ENCODE data around the gene LRP5. TPM values are rescaled to one million over a fixed set of nuclear protein-coding genes. Genes with fewer than 3 reads are reported as not detected.

Gene LRP5
- polyA plus RNA-seq, 3 donors: 0.23 to 0.29 TPM; not detected in 1

DNA sequence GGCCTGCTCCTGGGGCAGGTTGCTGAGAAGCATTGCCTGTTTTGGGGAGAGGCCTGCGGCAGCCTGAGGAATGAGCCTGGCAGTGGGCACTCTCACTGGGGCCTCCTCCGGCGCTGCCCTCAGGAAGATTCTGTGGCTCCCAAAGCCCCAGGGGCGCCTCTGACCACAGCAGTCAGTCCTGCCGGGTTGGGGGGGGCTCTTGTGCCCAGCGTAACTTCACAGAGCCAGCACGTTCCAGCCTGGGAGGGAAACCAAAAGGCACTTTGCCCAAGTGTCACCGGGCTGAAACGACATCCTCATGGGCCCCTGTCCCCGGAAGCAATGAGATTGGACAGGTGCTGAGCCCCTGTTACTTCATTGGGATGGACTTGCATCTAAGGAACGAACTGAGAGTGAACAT, 4.3 kb upstream of the LRP5 start:
- no peak overlapping the region for H3K27ac ChIP-seq (ENCODE audit: low read depth in 1 of 2, low read length in 2 of 2)
- peaks cover 0 to 11% (median 5%) of the 10 kb centered on the region in 7 donors for H3K9me3 Mint-ChIP-seq
- H4K20me1 ChIP-seq (ENCODE audit: insufficient read depth, low read length): no peaks in the 10 kb centered on the region
- WGBS (ENCODE audit: insufficient coverage): 53% methylated on average over 7 of the region's 11 CpGs
- peaks cover 17 to 28% (median 24%) of the 10 kb centered on the region in 3 donors for H3K27me3 Mint-ChIP-seq (ENCODE audit: low read depth in 3 of 3)
- peaks cover 0 to 6% of the 10 kb centered on the region in 2 donors for H3K36me3 Mint-ChIP-seq
- TF ChIP-seq, protein P1, sequence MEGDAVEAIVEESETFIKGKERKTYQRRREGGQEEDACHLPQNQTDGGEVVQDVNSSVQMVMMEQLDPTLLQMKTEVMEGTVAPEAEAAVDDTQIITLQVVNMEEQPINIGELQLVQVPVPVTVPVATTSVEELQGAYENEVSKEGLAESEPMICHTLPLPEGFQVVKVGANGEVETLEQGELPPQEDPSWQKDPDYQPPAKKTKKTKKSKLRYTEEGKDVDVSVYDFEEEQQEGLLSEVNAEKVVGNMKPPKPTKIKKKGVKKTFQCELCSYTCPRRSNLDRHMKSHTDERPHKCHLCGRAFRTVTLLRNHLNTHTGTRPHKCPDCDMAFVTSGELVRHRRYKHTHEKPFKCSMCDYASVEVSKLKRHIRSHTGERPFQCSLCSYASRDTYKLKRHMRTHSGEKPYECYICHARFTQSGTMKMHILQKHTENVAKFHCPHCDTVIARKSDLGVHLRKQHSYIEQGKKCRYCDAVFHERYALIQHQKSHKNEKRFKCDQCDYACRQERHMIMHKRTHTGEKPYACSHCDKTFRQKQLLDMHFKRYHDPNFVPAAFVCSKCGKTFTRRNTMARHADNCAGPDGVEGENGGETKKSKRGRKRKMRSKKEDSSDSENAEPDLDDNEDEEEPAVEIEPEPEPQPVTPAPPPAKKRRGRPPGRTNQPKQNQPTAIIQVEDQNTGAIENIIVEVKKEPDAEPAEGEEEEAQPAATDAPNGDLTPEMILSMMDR (IDR thresholded peaks at IDR 0.05): no peak
- peak overlapping the region; percentile 62 for H2AFZ ChIP-seq (ENCODE audit: insufficient read depth, low read depth, low read length, poor library complexity, severe bottlenecking)
- H3K9ac ChIP-seq (ENCODE audit: insufficient read depth, low read length, poor library complexity, severe bottlenecking): no peak overlapping the region
- H3K27ac Mint-ChIP-seq: no peak overlapping the region
- peaks cover 26% of the 10 kb centered on the region for H3K4me1 Mint-ChIP-seq
- no peak overlapping the region for H3K4me3 ChIP-seq (replicated peaks in 1 of 3; ENCODE audit: low read depth in 2 of 3, low read length in 3 of 3)
- no peaks in the 10 kb centered on the region for H3K79me2 ChIP-seq (ENCODE audit: insufficient read depth, low read length)
- DNase-seq: no peak
- H3K9me3 ChIP-seq (replicated peaks in 1 of 2; ENCODE audit: control insufficient read depth in 1 of 2, insufficient read depth in 1 of 2, low read length in 2 of 2): no peaks in the 10 kb centered on the region
- H3K27me3 ChIP-seq (ENCODE audit: control insufficient read depth in 2 of 2, insufficient read depth in 2 of 2, low read length in 2 of 2): peaks cover 6 to 13% of the 10 kb centered on the region in 2 donors
- peaks cover 12 to 19% of the 10 kb centered on the region in 2 donors for H3K4me1 ChIP-seq (ENCODE audit: control insufficient read depth in 1 of 2, insufficient read depth in 2 of 2, low read length in 2 of 2)
- intact Hi-C loops (cut with micrococcal nuclease): no loop called here
- no peak overlapping the region for H3K4me3 Mint-ChIP-seq
- no peak overlapping the region for H3K4me2 ChIP-seq (replicated peaks; ENCODE audit: extremely low read depth, low read length, poor library complexity, severe bottlenecking)
- H3K36me3 ChIP-seq (replicated peaks in 1 of 2; ENCODE audit: control insufficient read depth in 1 of 2, insufficient read depth in 2 of 2, low read length in 2 of 2): no peaks in the 10 kb centered on the region

DNA sequence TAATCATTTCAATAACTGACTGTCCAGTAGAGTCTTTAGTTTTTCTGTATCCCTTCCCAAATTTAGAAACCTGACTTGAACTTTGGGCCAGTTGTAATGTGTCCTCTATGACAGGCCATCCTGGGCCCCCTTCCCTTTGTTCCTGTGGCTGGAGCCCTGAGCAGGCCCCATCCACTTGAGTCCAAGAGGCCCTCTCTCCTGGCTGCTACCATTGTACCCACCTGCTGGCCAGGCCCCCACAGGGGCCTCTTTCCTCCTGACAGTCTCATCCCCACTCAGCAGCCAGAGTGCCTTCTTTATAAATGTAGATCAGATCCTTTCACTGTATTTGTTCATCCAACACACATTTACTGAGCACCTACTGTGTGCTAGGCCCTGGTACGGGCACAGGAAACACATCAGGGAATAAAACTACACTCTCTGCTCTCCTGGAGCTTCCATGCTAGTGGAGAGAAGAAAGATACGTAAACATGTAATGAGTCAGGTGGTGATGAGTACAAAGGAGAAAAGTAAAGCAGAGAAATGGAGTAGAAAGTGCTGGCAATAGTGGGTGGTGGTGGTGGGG, 2.7 kb upstream of the LRP5 start:
- DNase-seq: no peak
- H3K36me3 ChIP-seq (replicated peaks in 1 of 2; ENCODE audit: control insufficient read depth in 1 of 2, insufficient read depth in 2 of 2, low read length in 2 of 2): no peaks in the 10 kb centered on the region
- H2AFZ ChIP-seq (ENCODE audit: insufficient read depth, low read depth, low read length, poor library complexity, severe bottlenecking): no peak overlapping the region
- no peak overlapping the region for H3K4me2 ChIP-seq (replicated peaks; ENCODE audit: extremely low read depth, low read length, poor library complexity, severe bottlenecking)
- no peak overlapping the region for H3K27ac Mint-ChIP-seq
- no peaks in the 10 kb centered on the region for H3K9me3 ChIP-seq (replicated peaks in 1 of 2; ENCODE audit: control insufficient read depth in 1 of 2, insufficient read depth in 1 of 2, low read length in 2 of 2)
- H3K27me3 Mint-ChIP-seq (ENCODE audit: low read depth in 3 of 3): peaks cover 33 to 43% (median 40%) of the 10 kb centered on the region in 3 donors
- H3K4me1 ChIP-seq (ENCODE audit: control insufficient read depth in 1 of 2, insufficient read depth in 2 of 2, low read length in 2 of 2): peaks cover 15 to 19% of the 10 kb centered on the region in 2 donors
- no peak overlapping the region for H3K9ac ChIP-seq (ENCODE audit: insufficient read depth, low read length, poor library complexity, severe bottlenecking)
- H3K27me3 ChIP-seq (ENCODE audit: control insufficient read depth in 2 of 2, insufficient read depth in 2 of 2, low read length in 2 of 2): peaks cover 17 to 29% of the 10 kb centered on the region in 2 donors
- intact Hi-C loops (cut with micrococcal nuclease): no loop called here
- H3K9me3 Mint-ChIP-seq: peaks cover 0 to 16% (median 5%) of the 10 kb centered on the region in 7 donors
- H3K79me2 ChIP-seq (ENCODE audit: insufficient read depth, low read length): no peaks in the 10 kb centered on the region
- no peaks in the 10 kb centered on the region for H4K20me1 ChIP-seq (ENCODE audit: insufficient read depth, low read length)
- peaks cover 5 to 12% of the 10 kb centered on the region in 2 donors for H3K36me3 Mint-ChIP-seq
- 100% methylated on average over 1 of the region's 2 CpGs for WGBS (ENCODE audit: insufficient coverage)
- H3K4me3 ChIP-seq (replicated peaks in 1 of 3; ENCODE audit: low read depth in 2 of 3, low read length in 3 of 3): no peak overlapping the region
- H3K4me1 Mint-ChIP-seq: peaks cover 31% of the 10 kb centered on the region
- no peak overlapping the region for H3K4me3 Mint-ChIP-seq
- TF ChIP-seq, protein P1 (IDR thresholded peaks at IDR 0.05): no peak
- H3K27ac ChIP-seq (ENCODE audit: low read depth in 1 of 2, low read length in 2 of 2): no peak overlapping the region

All from CD14-positive monocyte (primary cell).